Posterior cingulate gyrus (tissue), 11 donors: ENCODE results near the gene ZIC2.
"Not testable (repeated sequence)": the region's sequence is repeated elsewhere in the genome, so short reads cannot be mapped to it uniquely, and the experiment has no call there.

Experiments
- DNase-seq, 10 donors: peaks; one replicate each; pipeline versions ENCODE4 v3.0.0 to v3.0.0-alpha.2; 2020 to 2021; ENCODE audit warnings: mixed read lengths in 3 of 10
- intact Hi-C: fragments of 100-400 bp; cut with DNase I; formaldehyde crosslinking; loops from one replicate; pipeline ENCODE4 v1.15.1; 2023

ZIC2 gene

DNA sequence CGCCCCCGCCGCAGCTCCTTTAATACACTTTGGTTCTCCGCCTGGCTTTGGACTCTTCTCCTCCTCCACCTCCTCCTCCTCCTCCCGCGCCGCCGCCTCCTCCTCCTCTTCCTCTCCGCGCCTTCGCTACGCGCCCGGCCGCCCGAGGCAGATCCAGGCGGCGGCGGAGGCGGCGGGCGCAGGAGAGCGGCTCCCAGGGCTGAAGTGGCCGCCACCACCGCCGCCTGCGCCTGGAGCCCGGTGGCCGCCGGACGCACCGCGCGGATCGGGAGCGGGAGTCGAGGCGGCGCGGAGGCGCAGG is at the start of gene ZIC2:
ZIC2 (plus strand) TSS at position 50 of the 301 bp plus-strand sequence. CDS start 281 bp downstream, outside the sequence.
- DNase-seq = peak in 2 of 10 donors; percentile 61 to 84
- intact Hi-C loops = no loop called here

- peak in 1 of 10 donors; percentile 2 for DNase-seq
- intact Hi-C loops = no loop called here
Observed at GRCh38 chr13:99932912-99933311, 48.7 kb upstream of the ZIC2 start.

DNA sequence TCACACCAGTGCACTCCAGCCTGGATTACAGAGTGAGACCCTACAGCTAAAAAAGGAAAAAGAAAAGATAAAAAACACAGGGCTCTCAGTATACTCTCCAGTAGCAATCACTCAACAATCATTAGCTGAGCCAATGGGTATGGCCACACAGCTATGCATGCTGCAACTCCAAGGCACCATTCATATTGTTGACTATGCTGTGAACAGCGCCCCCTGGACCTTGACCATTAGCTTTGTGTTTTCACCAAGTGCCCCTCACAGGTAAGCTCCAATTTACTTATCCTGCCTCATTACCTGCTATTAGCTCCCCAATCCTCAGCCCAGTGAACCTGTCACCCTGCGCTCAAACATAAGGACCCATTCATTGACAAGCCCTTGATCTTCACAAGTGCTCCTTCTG is 45.8 kb upstream of the ZIC2 start:
- intact Hi-C loops = no loop called here

GRCh38 chr13:99938635-99939034 is 42.9 kb upstream of the ZIC2 start:
- peak in 1 of 10 donors; percentile 13 for DNase-seq
- intact Hi-C loops = no loop called here

More for the DNA sequence above, 45.8 kb upstream of the ZIC2 start:
- peak in 1 of 10 donors; percentile 41 for DNase-seq

DNA sequence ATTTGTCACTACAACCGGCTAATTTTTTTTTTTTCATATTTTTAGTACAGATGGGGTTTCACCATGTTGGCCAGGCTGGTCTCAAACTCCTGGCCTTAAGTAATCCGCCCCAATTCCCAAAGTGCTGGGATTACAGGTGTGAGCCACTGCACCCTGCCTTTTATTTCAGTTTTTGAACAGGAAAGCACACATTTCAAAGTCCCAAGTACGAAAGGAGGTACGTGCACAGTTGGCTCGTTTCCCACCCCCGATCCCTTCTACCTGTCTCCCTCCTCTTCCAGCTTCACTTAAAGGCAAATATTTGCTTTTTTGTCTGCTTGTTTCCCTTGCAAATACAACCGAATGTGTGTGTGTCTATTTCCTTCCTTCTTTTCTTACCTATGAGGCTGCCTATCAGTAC is 40.5 kb upstream of the ZIC2 start:
- intact Hi-C loops = no loop called here
- peak in 1 of 10 donors; percentile 12 for DNase-seq

DNA sequence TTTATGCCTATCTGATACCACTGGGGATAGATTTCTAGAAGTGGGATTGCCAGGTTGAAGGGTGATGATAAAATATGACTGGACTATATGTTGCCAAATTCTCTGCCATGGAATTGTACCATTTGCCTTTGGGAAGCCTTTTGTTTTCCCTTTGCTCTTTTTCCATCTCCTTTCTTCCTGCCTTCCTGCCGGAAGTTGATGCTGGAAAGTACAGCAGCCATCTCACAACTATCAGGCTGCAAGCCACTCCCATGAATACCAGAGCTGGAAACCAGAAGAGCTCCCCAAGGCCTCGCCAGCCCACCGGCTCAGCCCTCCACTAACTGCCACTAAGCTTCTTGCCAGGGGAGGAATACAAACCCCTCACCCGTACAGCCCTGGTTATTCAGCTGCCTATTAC is 39.7 kb upstream of the ZIC2 start:
- intact Hi-C loops = no loop called here
- DNase-seq = peak in 1 of 10 donors; percentile 14

DNA sequence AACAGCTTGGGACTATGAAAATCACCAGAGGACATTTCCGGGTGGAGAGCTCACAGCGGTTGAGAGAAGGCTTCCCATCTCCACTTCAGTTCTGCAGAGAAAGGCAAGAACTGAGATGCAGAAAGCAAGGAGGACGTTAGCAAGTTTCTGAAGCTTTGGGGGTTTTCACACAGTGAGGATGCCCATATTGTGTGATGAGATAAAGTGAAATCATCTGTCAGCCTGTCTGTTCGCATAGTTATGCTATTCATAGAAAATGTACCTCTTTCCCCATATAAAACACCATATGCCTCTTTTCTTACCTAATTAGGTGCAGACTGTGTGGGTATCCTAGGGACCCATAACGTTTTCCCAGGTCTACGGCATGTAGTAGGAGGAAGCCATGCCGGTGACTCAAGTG is 37.5 kb upstream of the ZIC2 start:
- intact Hi-C loops = no loop called here
- peak in 1 of 10 donors; percentile 8 for DNase-seq

DNA sequence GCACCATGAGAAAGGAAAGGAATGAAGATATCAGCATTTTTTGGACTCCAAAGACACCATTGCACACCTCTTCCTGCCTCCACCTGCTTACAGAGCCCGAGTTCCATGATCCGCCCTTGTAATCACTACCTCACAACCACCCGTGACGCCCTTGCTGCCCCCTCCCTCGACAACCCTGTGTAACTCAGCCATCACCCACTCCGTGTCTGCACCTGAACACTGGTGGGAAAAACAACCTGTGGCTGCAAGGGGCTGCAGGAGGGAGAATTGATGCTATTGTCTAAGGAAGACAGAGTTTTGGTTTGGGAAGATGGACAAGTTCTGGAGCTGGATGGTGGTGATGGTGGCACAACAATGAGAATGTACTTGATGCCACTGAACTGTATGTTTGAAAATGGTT is 37.0 kb upstream of the ZIC2 start:
- peak in 1 of 10 donors; percentile 50 for DNase-seq
- intact Hi-C loops = no loop called here

- DNase-seq, intact Hi-C loops: not testable (repeated sequence)
Observed at GRCh38 chr13:99945515-99945914, 36.1 kb upstream of the ZIC2 start.

DNA sequence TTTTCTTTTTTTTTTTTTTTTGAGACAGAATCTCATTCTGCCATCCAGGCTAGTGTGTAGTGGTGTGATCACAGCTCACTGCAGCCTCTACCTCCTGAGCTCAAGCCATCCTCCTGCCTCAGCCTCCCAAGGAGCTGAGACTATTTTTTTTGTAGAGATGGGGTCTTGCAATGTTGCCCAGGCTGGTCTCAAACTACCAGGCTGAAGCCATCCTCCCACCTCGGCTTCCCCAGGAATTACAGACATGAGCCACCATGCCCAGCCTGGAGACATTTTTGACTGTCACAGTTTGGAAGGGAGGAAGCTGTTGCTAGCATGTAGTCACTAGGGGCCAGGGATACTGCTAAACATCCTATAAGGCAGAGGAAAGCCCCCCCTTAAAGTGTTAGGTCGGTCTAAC is 33.9 kb upstream of the ZIC2 start:
- intact Hi-C loops = no loop called here
- DNase-seq = peak in 1 of 10 donors; percentile 7

GRCh38 chr13:99948411-99948810 is 33.2 kb upstream of the ZIC2 start:
- intact Hi-C loops = no loop called here
- DNase-seq = no peak

- intact Hi-C loops = no loop called here
- peak in 1 of 10 donors; percentile 0 for DNase-seq
Observed at GRCh38 chr13:99948907-99949678, 32.5 kb upstream of the ZIC2 start.

GRCh38 chr13:99949679-99950413 is 31.7 kb upstream of the ZIC2 start:
- intact Hi-C loops = no loop called here
- peak in 1 of 10 donors; percentile 50 for DNase-seq

GRCh38 chr13:99951666-99952065 is 29.9 kb upstream of the ZIC2 start:
- DNase-seq, intact Hi-C loops: not testable (repeated sequence)

DNA sequence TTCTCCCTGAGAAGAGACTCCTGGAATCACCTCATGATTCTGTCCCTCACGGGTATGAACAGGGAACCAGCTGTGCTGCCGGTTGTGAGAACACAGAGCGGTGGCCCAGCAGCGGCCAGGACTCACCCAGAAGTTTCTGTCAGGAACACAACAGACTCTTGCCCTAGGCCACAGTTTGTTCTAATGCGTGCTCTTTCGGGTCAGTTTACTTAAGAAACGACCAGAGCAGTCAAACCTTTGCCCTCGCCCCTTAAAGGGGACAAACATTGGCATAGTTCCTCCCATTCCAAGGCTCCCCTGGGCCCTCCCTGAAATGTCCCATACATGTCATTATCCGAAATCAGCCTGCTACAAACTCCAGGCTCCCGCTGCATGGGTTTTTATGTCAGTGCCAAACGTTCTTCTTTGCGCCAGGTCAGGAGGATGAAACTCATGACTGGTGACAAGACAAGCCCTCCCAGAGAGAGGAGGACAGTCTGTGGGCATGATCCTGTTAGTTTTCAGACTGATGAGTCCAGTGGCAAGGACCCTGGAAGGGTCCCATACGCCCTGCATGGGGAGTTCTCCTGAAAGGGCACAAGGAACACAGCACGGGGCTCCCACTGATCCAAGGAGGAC is 28.3 kb upstream of the ZIC2 start:
- DNase-seq = no peak
- intact Hi-C loops = no loop called here

GRCh38 chr13:99955107-99955746 is 26.4 kb upstream of the ZIC2 start:
- DNase-seq = no peak
- intact Hi-C loops = no loop called here

DNA sequence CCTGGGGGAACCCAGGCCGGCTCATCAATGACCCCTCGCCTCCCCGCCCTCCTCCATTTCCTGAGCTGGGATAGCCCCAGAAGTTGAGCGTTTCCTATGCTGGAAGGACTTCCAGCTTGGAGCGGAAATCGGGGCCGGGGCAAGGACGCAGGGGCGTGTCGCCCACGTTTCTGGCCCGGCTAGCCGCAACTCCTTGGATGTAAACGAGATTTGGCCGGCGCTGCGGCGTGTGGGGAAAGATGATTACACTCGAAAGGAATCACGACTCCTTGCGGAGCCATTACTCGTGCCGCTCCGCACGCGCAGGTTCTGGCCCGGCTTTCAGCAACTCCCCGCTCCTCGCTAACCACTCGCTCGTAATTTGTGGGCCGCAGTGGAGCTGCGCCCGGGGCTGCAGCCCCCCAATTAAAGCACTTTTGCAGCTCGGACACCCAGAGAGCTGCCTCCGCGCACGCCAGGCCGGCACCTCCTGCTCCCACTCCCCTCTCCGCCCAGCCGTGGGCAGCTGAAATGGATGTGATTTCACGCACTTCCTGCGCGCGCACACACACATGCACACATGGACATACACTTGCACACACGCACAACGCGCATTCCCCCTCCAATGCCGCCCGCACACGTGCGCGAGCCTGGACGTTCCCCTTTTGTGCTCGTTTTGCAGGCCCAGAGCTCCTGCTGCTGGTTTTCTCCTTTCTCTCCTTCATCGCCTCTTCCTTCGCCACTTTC is 25.7 kb upstream of the ZIC2 start:
- intact Hi-C loops = no loop called here
- DNase-seq = peak in 2 of 10 donors; percentile 73 to 82

DNA sequence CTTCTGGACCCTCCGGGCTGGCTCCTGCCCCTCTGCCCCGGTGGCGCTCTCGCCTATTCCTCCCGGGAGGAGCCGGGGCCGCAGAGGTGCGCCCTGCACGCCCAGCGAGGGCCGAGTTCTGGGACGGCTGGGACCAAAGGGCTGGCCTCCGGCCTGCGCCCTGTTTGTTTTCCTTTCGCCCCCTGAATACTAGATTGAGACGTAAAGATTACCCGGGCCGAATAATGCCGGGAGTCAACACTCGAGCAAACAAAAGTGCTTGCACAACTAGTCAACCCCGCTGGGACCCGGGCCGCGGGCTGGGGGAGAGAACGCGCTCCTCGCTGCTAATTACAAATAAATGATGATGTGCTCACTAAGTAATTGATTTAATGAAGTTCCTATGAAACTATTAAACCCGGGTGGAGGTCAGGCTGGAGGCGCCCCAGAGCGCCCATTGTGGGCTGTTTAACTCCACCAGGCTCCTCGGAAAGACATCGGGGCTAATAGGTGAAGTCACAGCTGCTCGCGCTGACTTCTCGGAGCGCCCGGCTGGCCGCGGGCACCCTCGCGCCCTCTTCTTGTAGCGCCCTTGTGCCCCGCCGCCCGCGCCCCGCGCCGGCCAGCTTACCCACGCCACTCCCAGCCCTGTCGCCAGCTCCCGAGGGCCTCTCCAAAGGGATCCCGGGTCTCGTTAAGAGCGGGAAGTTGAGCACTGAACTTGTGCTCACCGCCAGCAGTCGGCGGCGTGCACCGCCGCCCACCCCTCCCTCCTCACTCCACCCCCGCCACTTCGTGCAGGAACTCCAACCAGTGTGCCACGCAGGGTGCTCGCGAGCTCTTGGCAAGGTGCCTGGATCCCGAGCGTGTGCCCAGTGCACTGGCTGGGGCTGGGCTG is 24.9 kb upstream of the ZIC2 start:
- intact Hi-C loops = no loop called here
- DNase-seq = peak in 2 of 10 donors; percentile 64 to 81

- intact Hi-C loops = no loop called here
Observed at GRCh38 chr13:99958406-99959126, 23.0 kb upstream of the ZIC2 start.

More at GRCh38 chr13:99958406-99959126, 23.0 kb upstream of the ZIC2 start:
- no peak for DNase-seq
